ENCODE measurements around the gene PPOX. TPM values are rescaled to one million over a fixed set of nuclear protein-coding genes. Genes with fewer than 3 reads are reported as not detected.

PPOX gene
- total RNA-seq, 1 experiment from 2014 or later, result 24.2 TPM

GRCh38 chr1:161128591-161129420 is 37.4 kb upstream of the PPOX start:
- Histone ChIP-seq H3K36me3 (ENCODE audit: control insufficient read depth in 1 of 2, insufficient read depth in 2 of 2, low read length in 2 of 2) (peaks cover 16 to 35% of the 10 kb centered on the region in 2 experiments; a peak in 3 of 4 replicates), H4K20me1 (ENCODE audit: insufficient read depth) (no peaks in the 10 kb centered on the region), H3K27ac (ENCODE audit: low read depth, low read length) (no peak overlapping the region), H2AFZ (ENCODE audit: low read depth, low read length, poor library complexity, severe bottlenecking) (no peak overlapping the region), H3K27me3 (ENCODE audit: insufficient read depth, low read length) (no peaks in the 10 kb centered on the region), H3K4me3 (replicated peaks in 1 of 2; ENCODE audit: low read depth in 1 of 2, low read length in 2 of 2) (no peak overlapping the region), H3K79me2 (ENCODE audit: insufficient read depth, low read length) (peaks cover 63% of the 10 kb centered on the region), H3K4me2 (ENCODE audit: low read length) (no peak overlapping the region), H3K9me3 (ENCODE audit: control insufficient read depth in 1 of 2, insufficient read depth in 1 of 2, low read depth in 1 of 2, low read length in 2 of 2) (no peaks in the 10 kb centered on the region), H3K4me1 (ENCODE audit: control insufficient read depth in 1 of 2, insufficient read depth in 2 of 2, low read length in 2 of 2) (peaks cover 3 to 13% of the 10 kb centered on the region in 2 experiments; a peak in 3 of 4 replicates), H3K9me2 (ENCODE audit: insufficient read depth) (no peaks in the 10 kb centered on the region), H3K9ac (ENCODE audit: low read length) (no peak overlapping the region)
- TF ChIP-seq SRF (IDR thresholded peaks at IDR 0.05; ENCODE audit: low read depth), result no peak
- no peak for TF ChIP-seq EZH2phosphoT487 (IDR thresholded peaks at IDR 0.05; ENCODE audit: borderline replicate concordance)
- TF ChIP-seq FOSL1 (IDR thresholded peaks at IDR 0.05; ENCODE audit: low read depth), result no peak
- no peak for TF ChIP-seq EZH2 (IDR thresholded peaks at IDR 0.05)
- no peak for TF ChIP-seq ATF3 (IDR thresholded peaks at IDR 0.05)
- no peak for TF ChIP-seq TCF7L2 (IDR thresholded peaks at IDR 0.05; ENCODE audit: borderline replicate concordance, extremely low read depth, insufficient read depth, insufficient read length)
- ChIA-PET POLR2A (interaction anchor here (1.0 to 1.7 kb wide), 2 partner anchors 11 to 12 kb away, joined by 3 to 5 read pairs; partner anchors contain the start of genes NIT1 and PFDN2), RAD21 (ENCODE audit: low non-redundant PET in 1 of 2, low total read pairs in 2 of 2, uncharacterized antibody in 2 of 2, unreplicated experiment in 2 of 2) (no interaction called here), CTCF (no interaction called here)
- DNase-seq (ENCODE audit: low read depth, low spot score) (no peak), ATAC-seq (no peak)
- intact Hi-C loops (cut with micrococcal nuclease), result no loop called here
- BruUV-seq (replicated peaks), result no TSS peak

GRCh38 chr1:161130266-161130665 is 36.0 kb upstream of the PPOX start:
- H3K27me3 ChIP-seq (ENCODE audit: insufficient read depth, low read length), result no peaks in the 10 kb centered on the region
- H2AFZ ChIP-seq (ENCODE audit: low read depth, low read length, poor library complexity, severe bottlenecking), result no peak overlapping the region
- H3K9me3 ChIP-seq (ENCODE audit: control insufficient read depth in 1 of 2, insufficient read depth in 1 of 2, low read depth in 1 of 2, low read length in 2 of 2), result no peaks in the 10 kb centered on the region
- RAD21 ChIA-PET (ENCODE audit: low non-redundant PET in 1 of 2, low total read pairs in 2 of 2, uncharacterized antibody in 2 of 2, unreplicated experiment in 2 of 2), result no interaction called here
- intact Hi-C loops (cut with micrococcal nuclease), result no loop called here
- H3K36me3 ChIP-seq (ENCODE audit: control insufficient read depth in 1 of 2, insufficient read depth in 2 of 2, low read length in 2 of 2), result peaks cover 16 to 28% of the 10 kb centered on the region in 2 experiments; a peak in 3 of 4 replicates
- H3K4me2 ChIP-seq (ENCODE audit: low read length), result no peak overlapping the region
- peaks cover 10 to 20% of the 10 kb centered on the region in 2 experiments; a peak in 3 of 4 replicates for H3K4me1 ChIP-seq (ENCODE audit: control insufficient read depth in 1 of 2, insufficient read depth in 2 of 2, low read length in 2 of 2)
- DNase-seq (ENCODE audit: low read depth, low spot score) (no peak), ATAC-seq (no peak)
- CTCF ChIA-PET, result no interaction called here
- no TSS peak for BruUV-seq (replicated peaks)
- no peak overlapping the region for H3K9ac ChIP-seq (ENCODE audit: low read length)
- no peaks in the 10 kb centered on the region for H4K20me1 ChIP-seq (ENCODE audit: insufficient read depth)
- no peak overlapping the region for H3K27ac ChIP-seq (ENCODE audit: low read depth, low read length)
- H3K79me2 ChIP-seq (ENCODE audit: insufficient read depth, low read length), result peaks cover 70% of the 10 kb centered on the region
- H3K9me2 ChIP-seq (ENCODE audit: insufficient read depth), result no peaks in the 10 kb centered on the region
- no peak overlapping the region for H3K4me3 ChIP-seq (replicated peaks in 1 of 2; ENCODE audit: low read depth in 1 of 2, low read length in 2 of 2)
- POLR2A ChIA-PET, result no interaction called here
- TF ChIP-seq CBX3 (IDR thresholded peaks at IDR 0.05; ENCODE audit: low read depth) (no peak), RAD21 (IDR thresholded peaks at IDR 0.05; ENCODE audit: low read depth) (no peak), YY1 (IDR thresholded peaks at IDR 0.05; ENCODE audit: extremely low read depth, insufficient replicate concordance, low read depth, low read length) (no peak), ZNF274 (IDR thresholded peaks at IDR 0.05; ENCODE audit: low read depth, low read length) (no peak), MAX (IDR thresholded peaks at IDR 0.05) (no peak), EZH2phosphoT487 (IDR thresholded peaks at IDR 0.05; ENCODE audit: borderline replicate concordance) (no peak), ATF3 (IDR thresholded peaks at IDR 0.05) (no peak), SRF (IDR thresholded peaks at IDR 0.05; ENCODE audit: low read depth) (no peak), JUND (IDR thresholded peaks at IDR 0.05) (no peak), TCF7L2 (IDR thresholded peaks at IDR 0.05; ENCODE audit: borderline replicate concordance, extremely low read depth, insufficient read depth, insufficient read length) (no peak), POLR2A (IDR thresholded peaks at IDR 0.05; ENCODE audit: borderline replicate concordance, extremely low read depth, insufficient read depth, insufficient read length) (no peak), SP1 (IDR thresholded peaks at IDR 0.05; ENCODE audit: low read depth) (no peak), CEBPB (IDR thresholded peaks at IDR 0.05; ENCODE audit: low read depth) (no peak), ELF1 (IDR thresholded peaks at IDR 0.05; ENCODE audit: borderline replicate concordance, low read depth) (no peak), FOSL1 (IDR thresholded peaks at IDR 0.05; ENCODE audit: low read depth) (no peak)
